CD4-positive, alpha-beta T cell treated with Interleukin-4 for 1 hour (primary cell): ENCODE data around the gene CRYGD.

Source experiments
- DNase-seq, 2 donors: peaks; one replicate each; pipeline ENCODE4 v3.0.0-alpha.2; 2020 to 2022

The CRYGD gene

DNA sequence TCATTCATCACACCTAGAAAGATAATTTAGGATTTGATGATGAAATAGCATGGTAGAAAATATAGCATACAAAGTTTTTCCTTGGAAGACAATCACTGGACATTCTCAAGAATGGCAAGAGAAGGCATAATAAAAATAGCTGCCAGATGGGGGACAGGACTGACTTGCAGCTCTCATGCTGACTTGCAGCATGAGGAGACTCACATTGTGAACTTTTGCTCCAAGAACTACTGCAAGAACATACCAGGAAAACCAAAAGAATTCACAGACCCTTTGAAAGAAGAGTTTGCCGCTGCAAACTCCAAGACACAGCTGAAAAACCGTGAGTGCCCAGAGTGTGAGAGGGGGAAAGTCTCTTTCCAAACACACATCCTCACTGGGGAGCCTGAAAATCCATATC lies 47.0 kb downstream of the CRYGD start:
- DNase-seq = no peak

DNA sequence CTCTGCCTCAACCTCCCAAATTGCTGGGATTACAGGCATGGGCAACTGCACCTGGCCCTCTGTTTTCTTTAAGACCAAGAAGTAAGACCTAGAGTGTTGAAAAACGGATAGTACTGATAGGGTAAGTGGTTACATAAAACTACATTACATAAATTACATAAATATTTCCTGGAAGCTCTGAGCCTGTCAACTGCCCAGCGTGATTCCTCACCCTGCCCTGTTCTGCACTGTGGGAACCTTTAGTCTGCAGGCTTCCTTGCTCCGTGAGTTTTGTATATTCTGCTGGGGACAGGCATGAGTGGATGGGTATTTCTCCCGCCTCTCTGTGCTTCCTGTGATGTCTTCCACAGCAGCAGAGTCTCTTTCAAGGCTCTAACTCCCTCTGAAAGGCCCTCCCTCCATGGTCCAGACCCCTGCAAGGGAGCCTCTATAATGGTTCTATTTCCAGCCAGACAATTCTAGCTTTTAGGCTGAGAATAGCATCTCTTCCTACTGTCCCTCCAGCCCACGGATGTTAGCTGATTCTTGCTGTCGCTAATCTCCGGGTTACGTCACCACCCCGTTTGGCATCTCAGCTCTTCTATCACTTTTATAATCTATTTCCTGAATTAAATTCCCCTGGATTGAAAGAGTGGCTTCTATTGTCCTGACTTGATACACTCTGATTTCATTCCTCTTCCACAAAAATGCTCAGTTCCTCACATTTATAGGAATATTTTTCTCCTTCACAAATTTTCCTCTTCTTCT lies 49.5 kb downstream of the CRYGD start:
- DNase-seq = no peak

DNA sequence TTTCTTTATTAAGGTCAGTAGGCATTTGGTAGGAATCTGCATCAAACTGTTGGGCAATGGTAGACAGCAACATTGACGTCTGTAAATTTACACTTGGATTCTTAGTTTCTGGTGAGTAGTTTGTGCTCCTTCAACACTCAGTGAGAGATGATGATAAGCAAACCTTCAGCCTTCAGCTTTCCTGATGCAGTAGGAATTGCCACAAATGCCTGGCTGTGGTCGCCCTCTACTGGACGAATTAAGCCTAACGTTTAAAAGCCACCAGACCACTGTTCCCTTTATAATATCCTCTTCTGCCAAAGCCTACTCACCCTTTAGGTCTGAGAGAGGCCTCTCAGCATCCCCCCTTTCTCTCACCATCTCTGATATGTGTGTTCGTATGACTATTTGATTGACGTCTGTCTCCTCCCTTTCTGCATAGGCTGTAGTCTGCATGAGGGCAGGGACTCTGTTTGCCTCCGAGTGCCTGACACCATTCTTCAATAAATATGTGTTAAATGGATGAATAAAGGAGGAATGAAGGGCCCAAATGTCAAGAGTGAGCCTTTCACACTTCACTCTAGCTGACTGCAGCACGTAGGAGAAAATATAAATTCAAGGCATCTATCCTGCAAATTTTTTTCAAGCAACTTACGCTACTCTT lies 52.0 kb downstream of the CRYGD start:
- DNase-seq = peak; percentile 50 to 60
